ENCODE results near the gene MMP3. TPM values are rescaled to one million over a fixed set of nuclear protein-coding genes. Genes with fewer than 3 reads are reported as not detected.

Gene MMP3
- total RNA-seq, 4 donors from 2014 or later = 10.4 to 201 (median 80.5) TPM

DNA sequence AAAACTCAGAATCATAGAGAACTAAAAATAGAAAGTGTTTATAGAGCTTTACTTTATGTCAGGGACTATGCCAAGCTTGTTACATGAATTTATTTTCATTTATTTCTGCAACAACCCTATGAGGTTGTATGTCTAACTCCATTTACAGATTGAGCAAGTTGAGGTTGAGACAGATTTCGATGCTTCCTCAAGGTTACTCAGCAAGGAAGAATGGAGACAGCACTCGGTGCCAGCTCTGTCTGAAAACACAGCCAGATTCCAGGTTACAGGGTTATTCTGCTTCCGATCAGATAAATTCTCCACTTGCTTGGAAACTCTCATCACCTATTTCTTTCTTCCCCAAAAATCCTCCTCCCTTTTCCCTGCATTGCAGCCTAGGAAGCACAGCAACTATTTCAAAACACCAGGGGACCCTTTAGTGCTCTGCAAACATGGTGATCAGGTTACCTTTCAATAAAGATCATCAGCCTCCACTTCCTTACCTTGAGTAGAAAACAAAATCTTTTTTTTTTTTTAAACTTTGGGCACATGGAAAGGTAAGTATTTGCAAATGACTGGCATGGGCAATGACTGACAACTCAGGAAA, 7.0 kb downstream of the MMP3 start:
- DNase-seq = peak in 1 of 2 donors; percentile 26
- Histone ChIP-seq H3K4me3 (no peak overlapping the region), H3K27me3 (no peaks in the 10 kb centered on the region), H3K36me3 (no peaks in the 10 kb centered on the region), H3K4me1 (no peaks in the 10 kb centered on the region), H3K9me3 (no peaks in the 10 kb centered on the region), H3K27ac (no peak overlapping the region)
- in situ Hi-C loops (cut with MboI; ENCODE audit: low sequenced_read_pairs in 4 of 4) = no loop called here
- intact Hi-C loops (cut with DNase I; ENCODE audit: low total_unique reads) = no loop called here
- no peak for ATAC-seq
- TF ChIP-seq POLR2A (IDR thresholded peaks at IDR 0.05) = no peak
- TF ChIP-seq, protein P1, sequence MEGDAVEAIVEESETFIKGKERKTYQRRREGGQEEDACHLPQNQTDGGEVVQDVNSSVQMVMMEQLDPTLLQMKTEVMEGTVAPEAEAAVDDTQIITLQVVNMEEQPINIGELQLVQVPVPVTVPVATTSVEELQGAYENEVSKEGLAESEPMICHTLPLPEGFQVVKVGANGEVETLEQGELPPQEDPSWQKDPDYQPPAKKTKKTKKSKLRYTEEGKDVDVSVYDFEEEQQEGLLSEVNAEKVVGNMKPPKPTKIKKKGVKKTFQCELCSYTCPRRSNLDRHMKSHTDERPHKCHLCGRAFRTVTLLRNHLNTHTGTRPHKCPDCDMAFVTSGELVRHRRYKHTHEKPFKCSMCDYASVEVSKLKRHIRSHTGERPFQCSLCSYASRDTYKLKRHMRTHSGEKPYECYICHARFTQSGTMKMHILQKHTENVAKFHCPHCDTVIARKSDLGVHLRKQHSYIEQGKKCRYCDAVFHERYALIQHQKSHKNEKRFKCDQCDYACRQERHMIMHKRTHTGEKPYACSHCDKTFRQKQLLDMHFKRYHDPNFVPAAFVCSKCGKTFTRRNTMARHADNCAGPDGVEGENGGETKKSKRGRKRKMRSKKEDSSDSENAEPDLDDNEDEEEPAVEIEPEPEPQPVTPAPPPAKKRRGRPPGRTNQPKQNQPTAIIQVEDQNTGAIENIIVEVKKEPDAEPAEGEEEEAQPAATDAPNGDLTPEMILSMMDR (IDR thresholded peaks at IDR 0.05 in 4 of 5, conservative IDR thresholded peaks at IDR 0.05 in 1 of 5) = no peak

GRCh38 chr11:102833731-102834130, 9.7 kb downstream of the MMP3 start:
- DNase-seq (no peak), ATAC-seq (no peak)
- H3K27me3 ChIP-seq = no peaks in the 10 kb centered on the region
- in situ Hi-C loops (cut with MboI; ENCODE audit: low sequenced_read_pairs in 4 of 4) = no loop called here
- intact Hi-C loops (cut with DNase I; ENCODE audit: low total_unique reads) = no loop called here
- H3K9me3 ChIP-seq = no peaks in the 10 kb centered on the region
- no peak overlapping the region for H3K4me3 ChIP-seq
- H3K4me1 ChIP-seq = no peaks in the 10 kb centered on the region
- H3K36me3 ChIP-seq = no peaks in the 10 kb centered on the region
- no peak overlapping the region for H3K27ac ChIP-seq
- TF ChIP-seq, protein P1 (IDR thresholded peaks at IDR 0.05 in 4 of 5, conservative IDR thresholded peaks at IDR 0.05 in 1 of 5) = no peak
- no peak for TF ChIP-seq POLR2A (IDR thresholded peaks at IDR 0.05)

DNA sequence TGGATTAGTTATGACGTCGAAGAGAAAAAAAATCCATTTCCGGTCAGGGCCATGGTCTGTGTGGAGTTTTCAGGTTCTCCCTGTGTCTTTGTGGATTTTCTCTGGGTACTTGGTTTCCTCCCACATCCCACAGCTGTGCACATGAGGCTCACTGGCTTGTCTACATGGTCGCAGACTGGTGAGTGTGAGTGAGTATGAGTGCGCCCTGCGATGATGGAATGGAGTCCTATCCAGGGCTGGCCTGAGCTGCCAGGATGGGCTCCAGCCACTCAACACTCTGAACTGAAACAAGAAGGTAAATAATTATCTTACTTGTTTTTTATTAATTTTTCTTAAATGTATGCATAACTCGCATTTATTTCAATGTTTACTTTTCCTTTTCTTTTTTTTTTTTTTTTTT, 10.8 kb downstream of the MMP3 start:
- no peaks in the 10 kb centered on the region for H3K36me3 ChIP-seq
- no peaks in the 10 kb centered on the region for H3K27me3 ChIP-seq
- H3K4me1 ChIP-seq = no peaks in the 10 kb centered on the region
- H3K27ac ChIP-seq = no peak overlapping the region
- intact Hi-C loops (cut with DNase I; ENCODE audit: low total_unique reads) = no loop called here
- no peaks in the 10 kb centered on the region for H3K9me3 ChIP-seq
- in situ Hi-C loops (cut with MboI; ENCODE audit: low sequenced_read_pairs in 4 of 4) = no loop called here
- H3K4me3 ChIP-seq = no peak overlapping the region
- ATAC-seq = no peak
- DNase-seq = no peak
- no peak for TF ChIP-seq POLR2A (IDR thresholded peaks at IDR 0.05)
- TF ChIP-seq, protein P1 (IDR thresholded peaks at IDR 0.05 in 4 of 5, conservative IDR thresholded peaks at IDR 0.05 in 1 of 5) = no peak

DNA sequence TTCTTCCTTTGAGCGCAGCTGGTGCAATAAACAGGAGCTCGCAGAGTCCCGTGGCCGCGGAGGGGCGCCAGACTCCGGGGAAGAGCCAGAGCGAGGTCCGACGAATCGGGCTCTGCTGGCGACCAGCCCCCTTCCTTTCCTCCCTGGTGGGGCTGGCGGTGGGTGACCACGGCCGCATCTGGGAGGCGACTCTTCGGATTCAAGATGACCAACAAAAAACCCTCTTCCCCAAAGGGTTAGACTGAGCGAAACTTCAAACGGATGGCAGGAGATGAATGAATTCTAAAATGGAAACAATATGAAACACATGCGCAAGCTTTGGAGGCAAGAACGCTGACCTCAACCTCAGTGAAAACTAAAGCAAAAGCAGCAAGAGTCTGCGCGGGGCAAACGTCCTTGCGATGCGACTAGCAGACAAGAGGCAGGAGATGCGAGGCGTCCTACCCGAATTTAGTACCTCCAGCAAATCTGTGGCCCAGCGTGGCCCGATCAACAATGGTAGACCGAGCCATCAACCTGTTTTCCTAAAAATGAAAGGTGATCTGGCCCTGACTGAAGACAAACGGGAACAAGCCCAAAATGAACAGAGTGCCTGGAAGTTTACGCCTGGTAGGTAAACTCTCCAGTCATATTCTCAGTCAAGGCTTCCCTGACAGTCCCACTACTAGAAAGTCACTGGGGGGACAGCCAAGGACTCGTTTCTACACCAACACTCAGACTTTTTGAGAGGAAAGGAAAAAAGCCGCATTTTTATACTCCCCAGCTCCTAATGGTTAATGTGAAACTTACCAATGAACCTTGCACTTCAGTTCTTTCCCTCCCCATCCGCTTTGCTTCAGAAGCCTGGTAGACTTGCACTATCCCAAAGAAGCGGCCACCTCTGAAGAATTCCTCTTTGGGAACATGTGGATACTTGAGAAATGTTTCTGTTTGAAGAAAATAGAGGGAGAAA, 11.6 kb downstream of the MMP3 start:
- H3K4me3 ChIP-seq = no peak overlapping the region
- in situ Hi-C loops (cut with MboI; ENCODE audit: low sequenced_read_pairs in 4 of 4) = no loop called here

More for the DNA sequence above, 11.6 kb downstream of the MMP3 start:
- Histone ChIP-seq H3K9me3 (no peaks in the 10 kb centered on the region), H3K4me1 (no peaks in the 10 kb centered on the region), H3K36me3 (no peaks in the 10 kb centered on the region), H3K27ac (no peak overlapping the region), H3K27me3 (no peaks in the 10 kb centered on the region)
- intact Hi-C loops (cut with DNase I; ENCODE audit: low total_unique reads) = no loop called here
- ATAC-seq (no peak), DNase-seq (peak; percentile 10 to 28)
- TF ChIP-seq, protein P1 (IDR thresholded peaks at IDR 0.05 in 4 of 5, conservative IDR thresholded peaks at IDR 0.05 in 1 of 5) = peak in 1 of 5 experiments; percentile 25
- no peak for TF ChIP-seq POLR2A (IDR thresholded peaks at IDR 0.05)

Data from gastrocnemius medialis (tissue), 4 donors.